Astrocyte (in vitro differentiated cells and primary cell): ENCODE data around the gene CDT1. TPM values are rescaled to one million over a fixed set of nuclear protein-coding genes. Genes with fewer than 3 reads are reported as not detected.
A peak's percentile ranks its signal among the peaks of the same experiment; 100 is the strongest.

ENCODE experiments used
- DNase-seq: peaks from one replicate; pipeline ENCODE4 v3.0.0-alpha.2; 2010; ENCODE audit warnings: low read depth
- FAIRE-seq: peaks from 2 replicates; lab custom pipeline; 2011; peaks lifted over from hg19 to GRCh38; lab: Jason Lieb, UNC
- H2AFZ ChIP-seq: 2 replicates; pipeline ENCODE4 v1.6.0; 2012; ENCODE audit warnings: low read depth, low read length, inconsistent platforms
- H3K27ac ChIP-seq: 2 replicates; pipeline ENCODE4 v1.5.1; 2011; ENCODE audit warnings: low read depth, low read length, inconsistent platforms
- H3K27me3 ChIP-seq: 2 replicates; pipeline ENCODE4 v1.6.0; 2011; ENCODE audit warnings: low read length, inconsistent platforms; ENCODE audit not compliant: insufficient read depth
- H3K36me3 ChIP-seq: 2 replicates; pipeline ENCODE4 v1.5.1; 2011; ENCODE audit warnings: low read length, inconsistent platforms; ENCODE audit not compliant: insufficient read depth
- H3K4me1 ChIP-seq: 2 replicates; pipeline ENCODE4 v1.5.1; 2011; ENCODE audit warnings: low read length, inconsistent platforms; ENCODE audit not compliant: insufficient read depth
- H3K4me2 ChIP-seq: 2 replicates; pipeline ENCODE4 v1.6.0; 2012; ENCODE audit warnings: low read length, inconsistent platforms
- H3K4me3 ChIP-seq: 2 replicates; pipeline ENCODE4 v1.5.1; 2011; ENCODE audit warnings: low read depth, mild to moderate bottlenecking, low read length, inconsistent platforms; ENCODE audit not compliant: insufficient read depth
- H3K79me2 ChIP-seq: 2 replicates; pipeline ENCODE4 v1.6.0; 2012; ENCODE audit warnings: mild to moderate bottlenecking, low read length, inconsistent platforms; ENCODE audit not compliant: insufficient read depth
- H3K9ac ChIP-seq: 2 replicates; pipeline ENCODE4 v1.6.0; 2012; ENCODE audit warnings: mild to moderate bottlenecking, low read length, inconsistent platforms
- H3K9me3 ChIP-seq: 2 replicates; pipeline ENCODE4 v1.5.1; 2012; ENCODE audit warnings: low read depth, mild to moderate bottlenecking, low read length, inconsistent platforms; ENCODE audit not compliant: insufficient read depth
- H4K20me1 ChIP-seq: 2 replicates; pipeline ENCODE4 v1.6.0; 2012; ENCODE audit warnings: low read length, inconsistent platforms; ENCODE audit not compliant: insufficient read depth
- H3K27ac Mint-ChIP-seq: one replicate; pipeline ENCODE4 v1.8.0; 2021; ENCODE audit warnings: mild to moderate bottlenecking, mixed read lengths; ENCODE audit not compliant: unreplicated experiment
- H3K27me3 Mint-ChIP-seq: one replicate; pipeline ENCODE4 v1.8.0; 2021; ENCODE audit warnings: low read depth, mixed read lengths; ENCODE audit not compliant: unreplicated experiment
- H3K36me3 Mint-ChIP-seq: one replicate; pipeline ENCODE4 v1.8.0; 2021; ENCODE audit warnings: low read depth, mixed read lengths; ENCODE audit not compliant: unreplicated experiment
- H3K4me1 Mint-ChIP-seq: one replicate; pipeline ENCODE4 v1.8.0; 2021; ENCODE audit warnings: low read depth, mixed read lengths; ENCODE audit not compliant: unreplicated experiment
- H3K4me3 Mint-ChIP-seq: one replicate; pipeline ENCODE4 v1.8.0; 2021; ENCODE audit warnings: mild to moderate bottlenecking, moderate library complexity, mixed read lengths; ENCODE audit not compliant: unreplicated experiment
- H3K9me3 Mint-ChIP-seq: one replicate; pipeline ENCODE4 v1.8.0; 2021; ENCODE audit warnings: mild to moderate bottlenecking, mixed read lengths; ENCODE audit not compliant: unreplicated experiment
- CTCF ChIP-seq: IDR thresholded peaks from 2 replicates; pipeline ENCODE4 v1.5.1; 2011; ENCODE audit warnings: low read depth, mild to moderate bottlenecking, inconsistent platforms, low read length, moderate library complexity; ENCODE audit not compliant: insufficient read depth
- EZH2 ChIP-seq: IDR thresholded peaks from 2 replicates; pipeline ENCODE4 v1.6.1; 2012; ENCODE audit warnings: mild to moderate bottlenecking, low read length, inconsistent platforms; ENCODE audit not compliant: insufficient read depth
- total RNA-seq: library from RNA; stranded (reverse); gene quantifications from 2 replicates; pipeline ENCODE4 v1.2.1, GENCODE V29; 2021

The CDT1 gene
- total RNA-seq, 1 donor from 2014 or later, result 4.7 TPM

GRCh38 chr16:88779406-88780141 lies 24.0 kb upstream of the CDT1 start:
- H3K9me3 Mint-ChIP-seq, result no peaks in the 10 kb centered on the region
- Histone ChIP-seq H3K79me2 (peaks cover 100% of the 10 kb centered on the region), H3K4me2 (peak overlapping the region; percentile 35), H2AFZ (no peak overlapping the region), H3K36me3 (no peaks in the 10 kb centered on the region), H3K9me3 (no peaks in the 10 kb centered on the region), H3K27ac (no peak overlapping the region), H3K9ac (no peak overlapping the region), H4K20me1 (peaks cover 95% of the 10 kb centered on the region), H3K4me1 (peaks cover 53% of the 10 kb centered on the region), H3K4me3 (no peak overlapping the region), H3K27me3 (no peaks in the 10 kb centered on the region)
- FAIRE-seq, result no peak
- TF ChIP-seq EZH2 (no peak), CTCF (no peak)
- no peaks in the 10 kb centered on the region for H3K27me3 Mint-ChIP-seq
- H3K4me3 Mint-ChIP-seq, result peak overlapping the region; percentile 67
- H3K36me3 Mint-ChIP-seq, result peaks cover 2% of the 10 kb centered on the region
- no peak overlapping the region for H3K27ac Mint-ChIP-seq
- DNase-seq, result no peak
- H3K4me1 Mint-ChIP-seq, result peaks cover 47% of the 10 kb centered on the region

- H4K20me1 ChIP-seq, result peaks cover 87% of the 10 kb centered on the region
- no peak overlapping the region for H2AFZ ChIP-seq
- TF ChIP-seq EZH2 (no peak), CTCF (no peak)
- H3K36me3 Mint-ChIP-seq, result no peaks in the 10 kb centered on the region
- no peaks in the 10 kb centered on the region for H3K36me3 ChIP-seq
- H3K4me3 Mint-ChIP-seq, result peak overlapping the region; percentile 67
- no peaks in the 10 kb centered on the region for H3K27me3 ChIP-seq
- no peaks in the 10 kb centered on the region for H3K9me3 Mint-ChIP-seq
- no peak overlapping the region for H3K9ac ChIP-seq
- peaks cover 49% of the 10 kb centered on the region for H3K4me1 ChIP-seq
- no peak for FAIRE-seq
- H3K27me3 Mint-ChIP-seq, result no peaks in the 10 kb centered on the region
- no peak for DNase-seq
- peaks cover 47% of the 10 kb centered on the region for H3K4me1 Mint-ChIP-seq
- H3K9me3 ChIP-seq, result no peaks in the 10 kb centered on the region
- H3K27ac ChIP-seq, result no peak overlapping the region
- H3K27ac Mint-ChIP-seq, result peak overlapping the region; percentile 41
- H3K4me2 ChIP-seq, result peak overlapping the region; percentile 93
- H3K4me3 ChIP-seq, result no peak overlapping the region
- peaks cover 93% of the 10 kb centered on the region for H3K79me2 ChIP-seq
Measured at GRCh38 chr16:88780142-88781062, 23.2 kb upstream of the CDT1 start.
